Fibroblast of skin of abdomen (primary cell): ENCODE results near the gene AMBRA1.
A peak's percentile ranks its signal among the peaks of the same experiment; 100 is the strongest.

Experiments used
- DNase-seq: peaks from one replicate; pipeline ENCODE4 v3.0.0-alpha.2; 2013

AMBRA1 gene

GRCh38 chr11:46366661-46367161, 227.1 kb downstream of the AMBRA1 start:
- no peak for DNase-seq

- no peak for DNase-seq
Observed at GRCh38 chr11:46366260-46366659, 227.6 kb downstream of the AMBRA1 start.

DNA sequence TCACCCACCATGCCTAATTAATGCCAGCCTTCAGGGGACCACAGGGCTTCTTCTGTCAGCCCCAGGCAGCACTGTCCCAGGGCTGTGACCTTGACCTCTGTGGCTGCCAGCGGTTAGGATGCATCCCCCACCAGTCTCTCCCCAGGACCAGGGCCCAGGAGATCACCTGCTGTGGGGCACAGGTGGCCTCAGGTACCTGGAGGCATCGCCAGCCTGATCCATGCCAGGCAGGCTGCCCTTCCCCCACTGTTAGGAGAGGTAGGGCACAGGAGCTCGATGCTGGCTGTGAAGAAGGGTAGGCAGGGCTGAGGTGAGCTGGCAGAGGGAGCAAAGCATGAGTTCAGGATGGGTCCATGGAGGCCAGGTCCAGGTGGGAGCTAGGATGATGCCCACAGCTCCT, 229.0 kb downstream of the AMBRA1 start:
- DNase-seq = no peak

- no peak for DNase-seq
Observed at GRCh38 chr11:46364056-46364455, 229.8 kb downstream of the AMBRA1 start.

GRCh38 chr11:46363455-46364005, 230.3 kb downstream of the AMBRA1 start:
- no peak for DNase-seq

DNA sequence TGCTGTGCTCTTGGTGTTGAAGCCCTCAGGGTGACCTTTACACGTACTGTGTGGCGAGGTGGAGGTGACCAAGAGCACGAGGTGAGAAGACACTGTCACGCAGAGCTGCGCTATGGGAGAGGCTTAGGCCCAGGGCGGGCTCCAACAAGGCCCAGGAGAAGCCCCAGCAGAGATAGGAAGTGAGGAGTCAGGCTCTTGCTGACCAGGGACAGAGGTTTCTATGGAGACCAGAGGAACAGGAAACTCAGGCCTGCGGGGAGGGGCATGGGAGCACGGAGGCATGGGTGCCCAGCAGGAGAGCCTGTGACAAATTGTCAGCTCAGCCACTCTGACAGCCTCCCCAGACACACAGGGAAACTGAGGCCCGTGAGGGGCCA, 230.8 kb downstream of the AMBRA1 start:
- DNase-seq = no peak

- no peak for DNase-seq
Observed at GRCh38 chr11:46362156-46363030, 231.4 kb downstream of the AMBRA1 start.

- DNase-seq = peak; percentile 48
Observed at GRCh38 chr11:46361283-46362155, 232.3 kb downstream of the AMBRA1 start.

GRCh38 chr11:46360878-46361277, 232.9 kb downstream of the AMBRA1 start:
- DNase-seq = no peak

- no peak for DNase-seq
Observed at GRCh38 chr11:46359953-46360352, 233.9 kb downstream of the AMBRA1 start.

DNA sequence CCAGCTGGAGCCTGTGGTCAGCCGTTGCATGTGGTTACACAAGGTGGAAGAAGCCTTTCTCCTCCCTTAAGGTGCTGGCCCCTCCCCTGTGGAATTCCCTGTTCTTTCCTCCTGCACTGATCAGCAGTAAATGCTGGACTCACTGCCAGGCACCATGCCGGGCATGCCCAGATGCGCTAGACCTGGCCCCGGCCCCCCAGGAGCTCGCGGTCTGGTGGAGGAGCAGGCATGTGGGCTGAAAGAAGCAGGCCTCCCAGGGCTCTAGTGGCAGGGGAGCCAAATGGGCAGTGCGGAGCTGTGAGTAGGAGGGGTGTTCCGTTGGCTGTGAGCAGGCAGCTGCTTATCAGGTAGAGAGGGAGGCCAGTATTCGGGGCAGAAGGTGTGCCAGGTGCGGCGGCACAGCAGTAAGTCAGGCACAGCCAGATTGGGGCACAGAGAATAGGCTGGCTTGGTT, 236.3 kb downstream of the AMBRA1 start:
- DNase-seq = no peak

DNA sequence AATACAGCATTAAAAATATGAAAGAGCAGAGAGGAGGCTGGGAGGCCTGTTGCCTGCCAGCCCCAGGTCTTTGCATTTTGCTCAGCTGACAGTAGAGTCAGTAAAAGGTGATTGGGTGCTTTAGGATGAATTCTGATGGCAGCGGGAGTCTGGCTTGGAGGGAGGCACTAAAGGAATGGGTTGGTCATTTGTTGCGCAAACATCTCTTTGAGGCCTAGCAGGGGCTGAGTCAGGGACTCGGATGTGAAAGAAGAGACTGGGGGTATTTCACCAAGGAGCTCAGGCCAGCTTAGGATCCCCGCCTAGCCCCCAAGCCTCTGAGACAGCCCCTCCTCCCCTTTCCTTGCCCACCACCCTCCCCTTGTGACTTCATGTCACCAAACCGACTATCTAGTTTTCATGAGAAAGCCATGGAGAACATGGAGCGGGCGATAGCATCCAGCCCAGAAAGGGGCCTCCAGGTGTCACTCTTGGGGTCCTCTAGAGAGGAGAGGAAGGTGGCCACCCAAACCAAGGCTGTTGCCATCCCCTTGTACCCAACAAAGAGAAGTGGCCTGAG, 236.8 kb downstream of the AMBRA1 start:
- peak; percentile 68 for DNase-seq

DNA sequence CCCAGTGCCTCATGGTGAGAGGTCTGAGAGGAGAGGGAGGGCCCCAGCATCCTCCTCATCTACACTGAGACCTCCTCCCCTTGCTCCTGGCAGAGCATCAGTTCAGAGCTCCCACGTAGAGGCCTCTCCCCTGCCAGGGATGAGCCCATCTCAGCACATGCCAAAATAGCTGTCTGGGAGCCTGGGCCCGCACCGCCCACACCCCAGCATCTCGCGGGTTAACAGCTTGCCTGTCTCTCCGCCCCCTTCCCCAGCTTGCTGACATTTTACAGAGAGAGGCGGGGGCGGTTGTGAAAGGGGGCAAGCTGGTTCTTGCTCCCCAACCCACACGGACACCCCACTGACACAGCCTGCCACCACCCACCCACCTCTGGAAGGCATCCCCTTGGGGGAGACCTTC, 240.1 kb downstream of the AMBRA1 start:
- DNase-seq = no peak

- peak; percentile 31 for DNase-seq
Observed at GRCh38 chr11:46352063-46352841, 241.6 kb downstream of the AMBRA1 start.

- DNase-seq = no peak
Observed at GRCh38 chr11:46351606-46352005, 242.2 kb downstream of the AMBRA1 start.

DNA sequence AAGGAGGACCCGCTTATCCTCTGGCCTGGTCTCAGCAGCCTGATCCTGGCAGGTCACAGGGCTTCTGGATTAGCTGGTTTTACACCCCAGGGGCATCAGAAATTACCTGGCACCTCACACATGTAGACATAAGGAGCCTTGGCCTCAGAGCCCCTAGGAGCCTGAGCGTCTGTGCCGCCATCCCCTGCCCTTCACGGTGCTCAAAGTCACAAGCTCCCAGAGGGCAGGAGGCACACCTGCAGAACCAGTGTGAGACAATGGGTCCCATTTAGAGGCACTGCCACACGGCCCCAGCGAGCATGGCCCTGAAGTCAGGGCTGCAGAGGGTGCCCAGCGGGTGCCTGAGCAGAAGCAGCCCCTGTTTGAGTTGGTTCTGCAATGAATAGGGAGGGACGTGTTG, 242.7 kb downstream of the AMBRA1 start:
- DNase-seq = no peak

DNA sequence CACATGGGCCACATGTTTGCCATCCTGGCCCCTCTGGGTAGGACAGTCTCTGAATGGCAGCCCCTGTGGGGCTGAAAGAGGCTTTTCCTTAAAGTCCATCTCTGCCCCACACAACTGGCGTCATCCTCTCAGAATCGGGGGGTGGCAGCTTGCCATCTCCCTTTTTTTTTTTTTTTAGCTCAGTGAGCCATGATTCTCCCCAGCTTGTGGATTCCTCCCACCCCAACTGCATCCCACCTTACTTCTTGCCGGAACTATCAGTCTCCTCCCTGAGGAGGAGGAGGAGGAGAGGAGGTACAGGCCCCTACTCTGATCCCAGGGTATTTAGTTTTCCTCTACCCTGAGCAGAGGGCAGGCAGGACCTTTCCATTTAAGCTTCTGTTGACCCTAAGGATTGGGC, 243.1 kb downstream of the AMBRA1 start:
- DNase-seq = no peak

DNA sequence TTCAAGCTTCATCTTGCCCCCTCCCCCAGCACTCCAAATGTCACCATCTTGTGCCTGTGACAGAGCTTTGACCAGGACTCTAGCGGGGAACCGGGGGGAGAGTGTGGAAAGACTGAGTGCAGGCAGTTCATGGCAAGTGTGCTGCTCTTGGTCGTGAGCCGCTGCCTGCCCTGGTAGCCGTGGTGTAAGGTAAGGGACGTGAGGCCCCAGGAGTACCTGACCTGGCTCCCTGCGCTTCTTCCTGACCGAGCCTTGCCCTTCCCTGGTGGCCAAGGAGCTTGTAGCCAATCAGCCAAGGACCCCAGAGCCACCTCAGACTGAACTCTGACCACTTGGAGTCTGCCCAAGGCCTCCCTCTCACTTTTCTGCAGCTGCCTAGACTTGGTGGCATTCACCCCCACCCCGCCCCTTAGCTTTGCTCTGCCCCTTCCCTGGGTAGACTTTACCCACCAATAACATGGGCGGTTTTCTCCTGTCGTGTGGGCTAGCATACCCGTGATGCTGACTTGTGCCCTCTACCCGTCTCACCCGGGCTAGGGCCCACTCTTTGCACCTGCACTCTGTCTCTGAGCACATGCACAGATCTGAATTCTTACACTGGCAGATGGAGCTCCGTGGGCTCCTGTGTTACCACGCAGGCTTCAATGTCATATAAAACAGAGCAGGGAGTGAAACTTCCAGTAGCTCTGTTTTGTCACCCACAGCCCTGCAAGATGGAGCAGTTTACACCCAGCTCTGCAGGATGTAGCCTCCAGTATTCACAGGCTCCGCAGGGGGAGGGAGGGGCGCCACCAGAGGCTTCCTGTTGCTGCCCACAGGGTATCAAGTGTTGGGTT, 245.0 kb downstream of the AMBRA1 start:
- DNase-seq = no peak

- no peak for DNase-seq
Observed at GRCh38 chr11:46347637-46348311, 246.0 kb downstream of the AMBRA1 start.

DNA sequence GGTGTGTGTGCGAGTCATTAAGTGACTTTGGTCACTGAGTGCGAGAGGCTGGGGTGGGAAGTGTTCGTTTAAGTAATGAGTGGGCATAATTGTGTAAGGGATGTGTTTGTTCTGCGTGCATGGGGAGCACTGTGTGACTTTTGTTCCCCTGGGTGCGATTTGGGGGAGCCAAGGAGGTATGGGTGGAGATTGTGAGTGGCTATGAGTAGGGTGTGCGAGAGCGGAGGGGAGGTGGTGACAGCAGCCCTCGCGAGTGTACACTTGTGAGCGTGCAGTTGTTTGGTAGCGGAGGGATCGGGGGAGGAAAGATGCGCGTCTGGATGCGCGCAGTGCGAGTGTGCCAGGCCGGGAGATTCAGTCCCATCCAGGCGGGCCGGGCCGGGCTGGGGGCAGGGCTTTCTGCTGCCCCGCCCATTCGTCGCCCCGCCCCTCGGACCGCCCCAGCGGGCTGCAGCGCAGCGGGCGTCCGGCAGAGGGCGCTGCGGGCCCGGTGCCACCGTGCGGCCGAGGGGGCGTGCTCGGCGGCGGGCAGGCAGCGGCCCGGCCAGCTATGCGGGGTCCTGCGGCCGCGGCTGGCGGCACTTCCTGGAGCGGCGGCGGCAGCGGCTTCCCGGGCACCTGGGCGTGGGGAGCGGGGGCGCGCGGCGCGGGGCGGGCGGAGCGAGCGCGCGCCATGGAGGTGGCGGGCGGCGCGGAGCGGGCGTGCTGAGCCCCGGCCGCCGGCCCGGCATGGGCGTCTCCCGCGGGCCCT, 246.8 kb downstream of the AMBRA1 start, which contains the start of gene DGKZ:
TSS of gene DGKZ (plus strand) at position 578 of the 751 bp plus-strand sequence. CDS start 197 bp downstream, outside the sequence.
- peak; percentile 80 for DNase-seq
